H1 (cell line): ENCODE measurements around the gene CLCN3.

Experiments
- CHD2 ChIP-seq: IDR thresholded peaks from 2 replicates; pipeline ENCODE4 v1.6.1; 2012; ENCODE audit warnings: low read length, improper control_type of control experiment
- CTCF ChIP-seq, 3 experiments: IDR thresholded peaks; 1 replicate in 2 of 3; 2 replicates in 1 of 3; pipeline versions ENCODE4 v1.5.1 to v1.6.1; 2011; ENCODE audit warnings: low read length in 3 of 3, mild to moderate bottlenecking in 3 of 3, inconsistent platforms in 2 of 3, low read depth in 1 of 3, moderate library complexity in 1 of 3; ENCODE audit not compliant: insufficient read depth in 1 of 3; ENCODE audit errors: control extremely low read depth in 1 of 3
- EZH2 ChIP-seq: fragments of 200-600 bp; sonication (generic); IDR thresholded peaks from 2 replicates; pipeline ENCODE4 v1.7.1; 2012; ENCODE audit warnings: low read depth, mild to moderate bottlenecking, moderate library complexity, low read length, inconsistent platforms; ENCODE audit not compliant: severe bottlenecking
- JUN ChIP-seq: IDR thresholded peaks from 2 replicates; pipeline ENCODE4 v1.6.1; 2011; ENCODE audit warnings: low read depth, mild to moderate bottlenecking, improper control_type of control experiment, low read length
- JUND ChIP-seq: IDR thresholded peaks from 2 replicates; pipeline ENCODE4 v1.6.1; 2011; ENCODE audit warnings: mild to moderate bottlenecking, improper control_type of control experiment, low read length
- POLR2A ChIP-seq, 2 experiments: IDR thresholded peaks; 1 replicate in 1 of 2; 2 replicates in 1 of 2; pipeline ENCODE4 v1.6.1; 2011; ENCODE audit warnings: low read depth in 2 of 2, low read length in 2 of 2, mild to moderate bottlenecking in 2 of 2; ENCODE audit errors: control extremely low read depth in 1 of 2
- POLR2AphosphoS5 ChIP-seq: IDR thresholded peaks from 2 replicates; pipeline ENCODE4 v1.6.1; 2011; ENCODE audit warnings: low read depth, low read length
- SIN3A ChIP-seq, 2 experiments: IDR thresholded peaks in 1 of 2; conservative IDR thresholded peaks in 1 of 2; 2 replicates each; pipeline ENCODE4 v1.6.1; 2011 to 2012; ENCODE audit warnings: low read length in 2 of 2, improper control_type of control experiment in 1 of 2, low read depth in 1 of 2, mild to moderate bottlenecking in 1 of 2
- SIX5 ChIP-seq: IDR thresholded peaks from 2 replicates; pipeline ENCODE4 v1.6.1; 2011; ENCODE audit warnings: mild to moderate bottlenecking, low read depth, low read length
- SRF ChIP-seq: IDR thresholded peaks from 2 replicates; pipeline ENCODE4 v1.6.1; 2011; ENCODE audit warnings: mild to moderate bottlenecking, low read depth, low read length, moderate library complexity
- TCF12 ChIP-seq: IDR thresholded peaks from 2 replicates; pipeline ENCODE4 v1.6.1; 2011; ENCODE audit warnings: low read depth, mild to moderate bottlenecking, low read length
- TEAD4 ChIP-seq: IDR thresholded peaks from 2 replicates; pipeline ENCODE4 v1.6.1; 2012; ENCODE audit warnings: low read depth, low read length, inconsistent platforms, mixed read lengths
- TF ChIP-seq, protein P1 (sequence below): IDR thresholded peaks from 2 replicates; pipeline ENCODE4 v1.6.1; 2012; ENCODE audit warnings: inconsistent platforms

DNA sequence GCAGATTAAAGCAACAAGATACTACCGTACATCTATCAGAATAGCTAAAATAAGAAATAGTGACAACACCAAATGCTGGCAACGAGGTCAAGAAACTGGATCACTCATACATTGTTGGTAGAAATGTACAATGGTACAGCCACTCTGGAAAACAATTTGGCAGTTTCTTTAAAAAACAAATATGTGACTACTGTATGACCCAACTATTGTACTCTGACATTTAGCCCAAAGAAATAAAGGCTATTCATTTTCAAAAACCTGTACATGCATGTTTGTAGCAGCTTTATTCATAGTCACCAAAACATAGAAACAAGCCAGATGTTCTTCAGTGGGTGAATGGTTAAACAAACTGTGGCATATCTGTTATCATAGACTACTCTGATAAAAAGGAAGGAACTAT lies 8.2 kb downstream of the CLCN3 start:
- TF ChIP-seq JUN (no peak), POLR2A (IDR thresholded peaks at IDR 0.05; ENCODE audit: control extremely low read depth in 1 of 2, low read depth in 2 of 2, low read length in 2 of 2) (no peak), SIX5 (no peak), CTCF (IDR thresholded peaks at IDR 0.05; ENCODE audit: control extremely low read depth in 1 of 3, insufficient read depth in 1 of 3, low read depth in 1 of 3, low read length in 3 of 3) (no peak), TCF12 (no peak), TEAD4 (no peak), EZH2 (no peak), SRF (no peak), POLR2AphosphoS5 (no peak), CHD2 (no peak), JUND (no peak), SIN3A (conservative IDR thresholded peaks at IDR 0.05 in 1 of 2, IDR thresholded peaks at IDR 0.05 in 1 of 2; ENCODE audit: low read depth in 1 of 2, low read length in 2 of 2) (no peak)
- TF ChIP-seq, protein P1, sequence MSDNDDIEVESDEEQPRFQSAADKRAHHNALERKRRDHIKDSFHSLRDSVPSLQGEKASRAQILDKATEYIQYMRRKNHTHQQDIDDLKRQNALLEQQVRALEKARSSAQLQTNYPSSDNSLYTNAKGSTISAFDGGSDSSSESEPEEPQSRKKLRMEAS = no peak
